Amniotic epithelial cell (primary cell): ENCODE results near the gene ZNF285.
"Not testable (repeated sequence)": the region's sequence is repeated elsewhere in the genome, so short reads cannot be mapped to it uniquely, and the experiment has no call there.

Source experiments
- DNase-seq: peaks from one replicate; pipeline ENCODE4 v3.0.0-alpha.2; 2010; ENCODE audit warnings: low read depth

ZNF285 gene

DNA sequence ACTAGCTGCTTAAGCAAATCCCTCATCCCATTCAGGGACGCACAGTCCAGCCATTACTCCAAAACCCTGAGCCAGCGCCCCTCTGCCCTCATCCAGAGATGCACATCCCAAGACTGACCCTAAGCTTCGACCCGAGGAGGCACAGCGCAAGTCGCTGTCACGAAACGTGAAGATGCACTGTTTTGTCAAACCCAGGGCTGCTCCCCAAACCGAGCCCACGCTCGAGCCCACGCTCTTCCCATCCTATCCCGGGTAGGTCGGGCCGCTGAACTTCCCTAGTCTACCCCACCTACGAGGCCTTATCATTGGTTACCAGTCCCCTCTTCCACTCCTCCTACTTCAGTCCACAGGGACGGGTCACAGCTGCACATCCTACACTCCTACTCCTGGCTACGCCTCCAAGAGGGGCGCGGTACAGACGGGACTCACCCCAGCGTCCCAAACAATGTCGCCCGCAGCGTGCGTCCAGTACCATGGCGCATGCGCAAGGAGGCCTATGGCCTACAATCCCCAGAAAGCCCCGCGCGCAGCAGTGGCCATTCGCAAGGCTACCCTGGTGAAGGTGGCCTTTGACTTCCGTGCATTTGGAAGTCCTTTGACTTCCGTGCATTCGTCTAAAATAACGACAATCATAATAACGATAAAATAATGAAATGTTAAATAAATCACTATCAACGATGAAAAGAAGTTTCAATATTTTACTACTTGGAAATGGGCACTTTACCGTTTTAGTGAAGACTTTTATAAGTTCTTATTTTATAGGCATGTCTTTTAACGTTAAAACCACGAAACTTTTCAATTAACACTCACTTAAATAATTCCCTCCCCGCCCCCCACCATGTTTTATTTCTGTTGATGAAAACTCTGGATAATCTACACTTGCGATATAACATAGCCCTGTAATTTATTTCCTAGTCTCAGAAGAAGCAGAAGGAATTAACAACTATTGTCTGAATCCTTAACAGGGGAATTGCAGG is at the start of gene ZNF285:
TSS of gene ZNF285 (minus strand) at position 470 of the 977 bp plus-strand sequence. CDS start 4,395 bp downstream, outside the sequence.
- peak; percentile 91 for DNase-seq

DNA sequence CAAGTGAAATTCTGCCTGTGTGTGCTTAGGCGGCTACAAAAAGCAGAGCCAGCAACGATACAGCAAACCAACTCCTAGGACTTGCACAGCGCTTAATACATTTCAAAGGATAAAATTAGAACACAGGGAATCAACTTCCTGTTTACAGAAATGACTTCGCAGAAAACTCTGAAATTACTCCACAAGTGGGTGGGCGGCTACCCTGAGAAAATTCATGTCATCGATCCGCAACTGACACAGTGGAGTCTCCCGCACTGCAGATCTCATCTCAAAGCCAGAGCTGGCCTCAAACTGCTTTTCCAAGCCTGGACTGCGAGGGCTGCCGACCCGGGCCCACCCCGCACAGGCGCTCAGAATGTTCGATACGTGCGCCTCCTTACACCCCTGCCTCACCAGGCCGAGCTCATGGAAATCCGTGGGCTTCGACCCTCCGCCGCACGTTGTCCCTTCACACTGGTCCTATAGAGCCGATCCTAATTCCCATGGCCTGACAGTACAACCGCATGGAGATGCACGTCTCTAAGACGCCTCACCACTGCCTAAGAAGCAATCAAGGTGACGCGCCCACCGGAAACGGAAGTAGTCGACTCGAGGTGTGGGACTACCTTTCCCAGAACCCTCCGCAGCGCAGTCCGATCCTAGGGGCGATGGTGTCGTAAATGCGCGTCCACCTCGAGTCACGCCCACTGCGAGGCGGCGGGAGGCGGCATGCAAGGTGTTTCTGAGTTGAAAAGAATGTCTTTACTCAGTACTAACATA is 46.7 kb upstream of the ZNF285 start, which contains the start of gene ZNF229:
TSS of gene ZNF229 (minus strand) at position 557 of the 759 bp plus-strand sequence. CDS start 5,625 bp downstream, outside the sequence.
- DNase-seq: peak; percentile 97

DNA sequence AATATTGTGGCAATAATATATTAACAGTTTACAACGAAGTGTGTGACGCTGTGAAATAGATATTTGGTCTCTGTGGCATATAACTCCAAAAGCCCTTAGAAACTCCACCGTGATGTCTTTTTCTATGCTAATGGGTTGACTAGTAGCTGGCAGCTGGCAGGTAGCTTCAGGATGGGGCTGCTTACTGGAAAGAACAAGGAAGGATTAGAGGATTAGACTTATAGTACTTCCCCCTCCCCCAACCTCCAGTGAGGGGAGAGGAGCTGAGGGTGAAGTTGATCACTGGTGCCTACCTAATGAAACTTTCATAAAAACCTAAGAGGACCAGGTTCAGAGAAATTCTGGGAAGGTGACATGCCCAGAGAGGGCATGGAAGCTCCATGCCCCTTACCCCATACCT is 37.0 kb upstream of the ZNF285 start:
- no peak for DNase-seq

DNA sequence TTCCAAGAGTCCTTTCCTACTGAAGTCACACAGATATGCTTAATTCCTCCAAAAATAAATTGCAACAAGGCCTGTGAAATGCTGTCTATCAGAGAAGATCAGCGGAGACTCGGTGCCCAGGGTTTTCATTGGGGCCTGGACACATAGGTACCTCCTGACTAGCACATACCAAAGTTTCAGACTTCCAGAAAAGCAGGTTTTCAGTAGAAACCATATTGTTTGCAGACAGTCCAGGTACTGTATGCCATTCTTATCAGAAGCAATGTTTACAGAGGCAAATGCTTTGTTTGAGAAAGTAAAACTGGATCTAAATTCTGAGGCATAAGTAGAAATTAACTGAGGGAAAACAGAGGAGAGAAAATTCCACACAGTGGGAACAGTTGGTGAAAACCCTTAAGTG is 34.0 kb upstream of the ZNF285 start:
- DNase-seq: no peak

DNA sequence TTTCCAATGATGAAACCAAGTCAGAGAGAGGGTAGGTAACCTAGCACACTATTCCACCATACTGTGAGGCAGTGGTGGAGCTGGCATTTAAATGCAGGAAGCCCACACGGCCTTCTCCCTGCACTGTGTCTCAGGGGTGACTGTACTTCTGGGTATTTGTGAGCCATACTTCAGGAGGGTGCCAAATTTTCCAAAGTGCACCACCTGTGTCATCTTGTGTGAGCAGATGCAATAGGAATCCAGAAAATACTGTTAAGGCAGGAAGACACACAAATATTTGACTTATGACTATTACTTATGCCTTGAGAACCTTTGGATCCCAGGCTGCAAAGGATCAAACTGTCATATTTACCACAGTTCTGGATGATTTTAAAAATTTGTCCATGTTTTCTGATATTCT is 29.5 kb upstream of the ZNF285 start:
- no peak for DNase-seq

DNA sequence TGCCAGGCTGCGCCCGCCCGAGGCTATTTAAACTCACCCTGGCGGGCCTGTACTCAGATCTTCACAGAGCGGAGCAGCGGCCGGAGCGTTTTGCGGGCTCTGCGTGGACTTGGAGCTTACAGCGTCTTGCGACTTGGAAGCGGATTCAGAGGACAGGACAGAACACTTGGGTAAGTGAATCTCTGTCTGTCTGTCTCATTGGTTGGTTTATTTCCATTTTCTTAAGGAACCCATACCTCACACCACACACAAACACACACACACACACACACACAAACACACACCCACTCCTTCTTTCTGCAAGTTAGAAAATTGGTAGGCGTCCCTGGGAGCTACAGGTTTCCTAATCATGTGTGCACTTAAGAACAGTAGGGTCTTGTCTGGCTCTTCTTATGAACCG is 14.1 kb upstream of the ZNF285 start:
- not testable (repeated sequence) for DNase-seq

DNA sequence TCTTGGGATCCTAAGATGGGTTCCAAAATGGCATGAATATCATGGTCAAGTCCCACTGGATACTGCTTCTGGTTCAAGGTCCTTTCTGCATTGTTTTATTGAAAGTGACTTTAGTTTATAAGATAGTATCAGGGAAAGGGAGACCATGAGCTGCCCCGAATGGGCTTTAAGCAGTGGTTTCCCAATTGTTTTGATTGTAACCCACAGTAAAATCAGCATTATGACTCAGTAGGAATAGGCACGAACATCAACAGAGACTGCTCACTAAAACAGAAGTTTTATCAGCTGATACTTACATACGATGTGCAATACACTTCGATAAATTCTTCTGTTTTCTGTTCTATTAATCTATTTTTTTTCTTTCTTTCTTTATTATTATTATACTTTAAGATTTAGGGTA is 12.1 kb downstream of the ZNF285 start:
- not testable (repeated sequence) for DNase-seq

DNA sequence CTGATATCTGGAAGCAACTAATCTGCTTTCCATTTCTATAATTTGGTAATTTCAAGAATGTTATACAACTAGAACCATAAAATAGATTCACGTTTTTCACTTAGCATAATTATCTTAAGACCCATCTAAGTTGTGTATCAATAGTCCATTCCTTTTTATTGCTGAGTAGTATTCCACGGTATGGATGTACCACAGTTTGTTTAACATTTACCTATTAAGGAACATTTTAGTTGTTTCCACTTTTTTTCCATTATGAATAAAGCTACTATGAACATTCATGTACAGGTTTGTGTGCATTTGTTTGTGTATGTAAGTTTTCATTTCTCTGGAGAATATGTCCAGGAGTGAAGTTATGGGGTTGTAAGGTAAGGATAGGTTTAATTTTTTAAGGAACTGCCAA is 26.6 kb downstream of the ZNF285 start:
- no peak for DNase-seq

DNA sequence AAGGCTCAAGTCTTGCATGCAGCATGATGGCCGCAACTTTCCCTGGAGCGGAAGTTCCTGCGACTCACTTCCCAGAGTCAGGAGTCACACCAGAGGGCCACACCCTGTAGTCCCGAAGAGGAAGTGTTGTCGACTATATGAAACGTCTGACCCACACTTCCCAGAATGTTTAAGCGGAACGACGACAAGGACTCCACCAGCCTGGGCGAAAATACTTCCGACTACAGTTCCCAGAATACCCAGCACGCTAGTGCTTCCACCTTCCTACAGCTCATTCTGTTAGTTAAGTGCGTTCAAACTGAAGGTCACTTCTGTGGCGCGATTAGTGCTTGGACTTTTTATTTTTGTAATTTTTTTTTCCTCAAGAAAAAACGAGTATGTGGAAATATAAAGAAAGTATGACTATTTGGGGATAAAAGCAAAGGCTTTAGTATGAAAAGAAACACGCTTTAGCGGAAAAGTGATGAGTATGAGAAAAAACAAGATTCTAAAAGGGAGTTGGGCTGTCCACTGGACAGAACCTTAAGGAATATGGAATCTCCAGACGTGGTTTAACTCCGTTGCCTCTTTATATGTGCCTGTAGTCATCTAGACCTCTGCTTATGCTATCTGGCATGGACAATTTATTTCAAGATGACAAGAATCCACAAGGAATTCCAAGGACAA is 29.5 kb downstream of the ZNF285 start:
- no peak for DNase-seq

DNA sequence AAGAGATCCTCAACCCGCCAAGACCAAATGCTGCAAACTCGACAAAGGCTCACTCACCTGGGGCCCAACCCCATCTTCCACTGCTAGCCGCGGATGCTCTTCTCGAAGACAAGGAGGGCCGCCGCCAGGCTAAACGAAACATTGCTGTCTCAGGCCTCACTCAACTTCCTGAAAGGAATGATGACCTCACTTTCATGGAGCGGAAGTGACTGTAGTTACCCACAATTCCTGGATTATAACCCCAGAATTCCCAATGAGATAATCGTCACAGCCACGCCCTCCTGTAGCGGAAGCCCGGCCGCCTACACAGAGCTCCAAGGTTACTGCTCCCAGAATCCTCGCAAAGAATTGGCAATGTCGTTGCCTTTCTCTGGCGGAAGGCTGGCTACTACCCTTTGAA is 34.4 kb downstream of the ZNF285 start:
- peak; percentile 68 for DNase-seq

DNA sequence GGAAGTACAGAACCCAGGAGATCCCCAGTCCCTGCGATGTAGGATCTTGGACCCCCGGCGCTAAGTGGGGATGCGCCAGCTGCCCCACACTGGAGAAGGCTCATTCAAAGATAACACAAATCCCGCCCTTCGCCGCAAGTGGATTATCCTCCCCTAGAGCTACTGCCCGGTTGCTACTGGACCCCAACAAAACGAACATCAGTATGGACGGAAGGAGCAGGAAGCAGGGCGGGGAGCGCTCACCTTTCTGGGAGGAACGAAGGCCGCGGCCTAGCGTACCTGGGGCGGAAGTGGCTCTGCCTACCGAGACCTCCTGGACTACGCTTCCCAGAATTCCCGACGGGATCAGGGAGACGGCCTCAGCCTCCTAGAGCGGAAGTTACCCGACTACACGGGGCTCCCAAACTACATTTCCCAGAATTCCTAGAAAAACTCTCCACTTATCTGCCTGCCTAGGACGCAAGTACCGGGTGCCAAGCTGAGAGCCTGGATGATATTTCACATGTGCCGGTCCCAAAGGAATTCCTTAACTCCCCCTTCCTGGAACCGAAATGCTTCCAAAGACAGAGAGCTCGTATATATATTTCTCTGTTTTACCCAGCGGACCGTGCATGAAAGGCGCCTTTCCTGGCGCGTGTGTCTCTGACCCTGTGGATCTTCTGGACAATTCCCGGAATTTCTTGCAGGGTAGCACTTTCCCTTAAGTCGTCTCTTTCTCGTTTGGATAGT is 44.9 kb downstream of the ZNF285 start, which contains the start of gene ZNF112:
TSS of gene ZNF112 (minus strand) at position 298 of the 729 bp plus-strand sequence. CDS start 16,141 bp downstream, outside the sequence.
- peak; percentile 94 for DNase-seq

DNA sequence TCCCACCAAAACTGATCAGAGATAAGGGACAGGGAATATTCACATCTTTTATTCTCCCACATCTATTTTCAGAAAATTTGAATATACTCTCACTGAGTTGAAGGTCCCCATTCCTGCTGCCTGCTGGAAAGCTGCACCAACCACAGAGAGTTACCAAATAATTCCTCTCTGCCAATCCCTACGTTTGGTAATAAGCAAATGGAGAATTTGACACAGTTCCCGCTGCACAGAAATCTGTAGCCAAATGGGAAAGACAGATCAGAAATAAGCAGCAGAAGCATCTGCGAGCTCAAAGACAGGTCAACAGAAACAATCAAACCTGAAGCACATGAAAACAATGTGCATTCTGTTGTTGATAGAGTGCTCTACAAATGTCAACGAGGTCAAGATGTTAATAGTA is 54.9 kb downstream of the ZNF285 start:
- DNase-seq: no peak

DNA sequence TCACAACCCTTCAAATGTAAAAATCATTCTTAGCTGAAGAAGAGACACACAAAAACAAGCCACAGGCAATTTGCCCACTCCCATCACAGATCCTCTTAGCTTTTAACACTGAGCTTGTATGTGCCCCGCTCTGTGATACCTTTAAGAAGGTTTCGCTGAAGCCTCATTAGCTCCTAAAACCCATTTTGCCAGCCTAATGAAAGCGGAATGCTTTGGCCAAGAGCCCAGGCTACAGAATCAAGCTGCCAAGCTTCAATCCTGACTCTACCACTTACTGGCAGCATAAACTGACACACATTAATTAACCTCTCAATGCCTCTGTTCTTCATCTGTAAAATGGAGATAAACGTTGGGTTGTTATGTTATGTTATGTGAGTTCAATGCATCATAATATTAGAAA is 55.4 kb downstream of the ZNF285 start:
- DNase-seq: no peak

DNA sequence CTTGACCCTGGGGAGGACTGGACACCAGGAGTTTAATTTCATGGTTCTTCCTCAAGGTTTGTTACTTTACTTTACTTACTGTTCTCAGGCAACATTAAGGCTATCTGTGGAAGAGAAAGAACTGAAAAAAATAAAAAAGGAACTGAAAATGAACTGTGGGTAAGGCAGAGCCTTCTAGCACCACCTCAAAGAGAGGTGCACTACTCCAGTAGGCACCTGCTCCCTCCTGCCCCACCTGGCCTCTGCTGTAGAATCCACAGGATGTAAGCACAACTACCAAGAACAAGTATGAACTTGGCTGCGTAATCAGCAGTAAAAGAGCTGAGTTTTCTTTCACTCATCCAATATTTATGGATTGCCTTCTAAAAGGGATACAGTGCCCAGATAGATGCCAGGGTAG is 57.2 kb downstream of the ZNF285 start:
- DNase-seq: no peak

DNA sequence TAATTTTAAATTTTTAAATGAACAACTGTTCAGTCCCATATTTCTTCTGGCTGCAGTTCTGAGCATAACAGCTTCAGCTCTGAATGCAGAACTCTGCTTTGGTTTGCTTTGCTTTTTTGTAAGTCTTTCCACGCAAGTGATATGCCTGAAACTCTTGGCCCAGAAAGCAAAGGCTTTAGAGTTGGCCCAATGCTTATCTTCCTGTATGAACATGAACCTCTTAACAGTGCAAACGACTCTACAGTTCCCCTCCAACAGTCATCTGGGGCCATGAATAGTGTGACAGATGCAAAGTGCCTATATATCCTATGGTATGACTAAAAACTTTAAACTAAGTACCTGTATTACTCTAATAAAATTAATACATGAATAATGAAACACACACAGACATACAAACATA is 59.6 kb downstream of the ZNF285 start:
- DNase-seq: no peak

DNA sequence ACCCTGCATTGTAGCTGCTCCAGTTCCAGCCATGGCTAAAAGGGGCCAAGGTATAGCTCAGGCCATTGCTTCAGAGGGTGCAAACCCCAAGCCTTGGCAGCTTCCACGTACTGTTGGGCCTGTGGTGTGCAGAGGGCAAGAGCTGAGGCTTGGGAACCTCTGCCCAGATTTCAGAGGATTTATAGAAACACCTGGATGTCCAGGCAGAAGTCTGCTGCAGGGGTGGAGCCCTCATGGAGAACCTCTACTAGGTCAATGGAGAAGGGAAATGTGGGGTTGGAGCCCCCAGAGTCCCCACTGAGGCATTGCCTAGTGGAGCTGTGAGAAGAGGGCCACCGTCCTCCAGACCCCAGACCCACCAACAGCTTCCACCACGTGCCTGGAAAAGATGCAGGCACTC is 66.8 kb downstream of the ZNF285 start:
- not testable (repeated sequence) for DNase-seq
